NCI-H2107 treated with DMSO at 0.1 percent for 48 hours (cell line): ENCODE data around the gene SAMSN1.

Experiments
- DNase-seq: peaks from one replicate; lab custom pipeline; 2025; ENCODE audit not compliant: unreplicated experiment; lab: John Stamatoyannopoulos, UW

The SAMSN1 gene

DNA sequence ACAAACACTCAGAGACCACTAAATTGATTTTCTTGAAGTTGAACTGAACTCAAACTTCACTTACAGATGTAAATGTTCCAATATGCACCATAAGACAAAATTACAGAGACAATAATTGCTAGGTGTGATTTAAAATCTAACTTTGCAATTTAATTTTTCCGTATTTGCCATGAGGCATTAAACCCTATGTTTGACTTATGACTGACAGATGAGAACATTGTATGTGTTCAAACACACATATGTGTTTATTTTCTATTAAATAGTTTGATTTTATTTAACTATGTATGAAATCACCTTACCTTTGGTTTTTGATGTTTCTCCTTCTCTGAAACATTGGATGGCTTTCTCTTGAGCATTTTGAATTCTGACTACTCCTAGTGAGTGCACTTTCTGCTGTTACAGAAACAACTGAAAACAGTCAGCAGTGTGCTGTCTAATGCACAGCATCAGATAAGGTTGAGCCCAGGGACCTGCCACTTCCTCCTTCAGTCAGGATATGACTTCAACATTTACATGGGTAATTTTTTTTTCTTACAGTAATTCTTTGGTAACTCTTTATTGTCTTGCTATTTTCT, at the start of gene SAMSN1:
Gene SAMSN1 (minus strand): TSS at position 410 of the 575 bp plus-strand sequence. CDS start 54 bp downstream, at position 356.
- no peak for DNase-seq

DNA sequence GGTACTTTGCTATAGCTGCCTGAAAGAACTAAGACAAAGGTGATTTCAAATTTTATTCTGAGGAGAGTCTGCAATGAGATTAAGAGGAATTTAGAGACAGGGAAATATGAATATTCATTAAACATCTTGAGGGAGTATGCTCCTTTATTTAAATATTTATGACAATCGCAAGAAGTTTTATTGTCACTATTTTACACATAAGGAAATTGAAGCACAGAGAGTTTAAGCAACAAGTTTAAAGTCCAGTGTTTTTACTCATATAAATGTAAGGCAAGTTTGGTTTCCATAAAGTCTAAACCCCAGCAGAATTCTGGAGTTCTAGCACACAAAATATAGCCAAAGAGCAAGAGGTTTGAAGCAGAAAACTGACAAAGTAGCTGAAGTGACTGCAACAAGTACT, 49.3 kb upstream of the SAMSN1 start:
- no peak for DNase-seq

DNA sequence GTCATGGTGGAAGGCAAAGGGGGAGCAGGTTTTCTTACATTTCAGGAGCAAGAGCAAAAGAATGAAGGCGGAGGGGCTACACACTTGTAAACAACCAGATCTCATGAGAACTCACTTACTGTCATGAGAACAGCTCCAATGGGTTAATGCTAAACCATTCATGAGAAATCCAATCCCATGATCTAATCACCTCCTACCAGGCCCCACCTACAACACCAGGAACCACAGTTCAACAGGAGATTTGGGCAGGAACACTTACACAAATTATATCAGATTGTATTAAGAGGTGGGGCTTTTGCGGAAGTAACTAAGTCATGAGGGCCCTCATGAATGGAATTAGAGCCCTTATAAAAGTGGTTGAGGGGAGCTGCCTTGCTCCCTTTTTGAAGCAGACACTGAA, 48.9 kb upstream of the SAMSN1 start:
- no peak for DNase-seq

DNA sequence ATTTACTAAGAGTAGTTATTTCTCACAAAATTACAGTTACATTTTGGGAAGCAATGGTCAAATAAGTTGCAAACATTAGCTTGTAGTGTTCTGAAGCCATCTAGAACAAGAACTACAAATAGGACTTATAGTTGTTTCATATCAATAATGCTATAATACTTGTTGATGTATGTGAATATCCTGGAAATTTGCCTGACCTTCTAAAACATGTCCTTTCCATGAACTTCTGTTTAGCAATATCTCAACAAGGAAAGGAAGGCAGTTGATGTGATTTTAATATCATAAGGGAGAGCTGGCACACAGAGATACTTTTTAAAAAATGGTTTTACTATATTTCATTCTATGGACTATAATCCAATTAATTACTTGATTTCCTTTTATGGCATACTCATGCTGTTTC, 47.1 kb upstream of the SAMSN1 start:
- no peak for DNase-seq

DNA sequence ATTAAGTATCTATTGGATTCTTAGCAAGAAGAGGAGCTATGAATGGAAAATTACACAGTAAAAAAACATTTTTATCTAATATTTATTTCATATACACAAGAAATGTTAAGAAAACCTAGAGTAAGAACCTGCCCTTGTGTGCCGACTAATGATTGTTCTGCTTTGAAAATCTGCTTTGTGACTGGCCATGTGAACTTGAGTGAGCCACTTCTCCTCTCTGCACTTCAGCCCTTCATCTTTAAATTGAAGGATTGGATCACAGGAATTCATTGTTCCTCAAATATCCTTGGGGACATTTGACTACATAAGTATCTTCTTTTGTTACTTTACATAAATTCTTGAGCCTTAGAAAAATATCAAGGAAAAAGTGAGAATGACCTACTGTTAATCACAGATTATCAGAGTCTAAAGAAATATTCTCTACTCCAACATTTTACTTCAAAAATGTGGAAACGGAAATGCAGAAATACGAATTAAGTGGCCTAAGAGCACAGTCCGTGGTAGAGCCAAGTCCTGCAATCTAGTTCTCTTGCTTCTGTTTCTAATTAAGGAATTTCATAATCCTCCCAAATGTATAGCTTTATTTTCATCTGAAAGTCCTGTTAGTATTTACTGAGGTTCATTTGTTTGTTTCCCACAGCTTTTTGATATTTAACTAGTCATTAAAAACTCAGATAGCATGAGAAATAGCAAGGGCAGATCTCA, 46.3 kb upstream of the SAMSN1 start:
- DNase-seq, result no peak

DNA sequence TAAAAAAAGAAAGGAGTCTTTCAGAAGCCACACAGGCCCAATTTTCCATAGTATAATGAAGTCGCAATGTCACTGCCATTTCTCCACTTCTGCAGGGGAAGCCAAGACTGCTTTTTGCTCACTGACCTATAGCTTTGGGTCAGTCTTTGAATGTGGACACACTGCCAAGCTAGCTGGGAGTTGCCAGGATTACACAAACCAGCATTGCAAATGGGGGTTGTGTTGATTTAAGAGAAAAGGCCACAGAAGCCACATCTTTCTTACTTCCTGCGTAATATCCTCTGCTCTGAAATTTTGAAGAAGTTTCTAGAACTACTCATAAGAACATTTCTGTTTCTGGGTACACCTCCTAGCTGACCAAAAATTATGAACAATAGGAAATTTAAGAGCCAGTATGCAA, 45.8 kb upstream of the SAMSN1 start:
- no peak for DNase-seq

DNA sequence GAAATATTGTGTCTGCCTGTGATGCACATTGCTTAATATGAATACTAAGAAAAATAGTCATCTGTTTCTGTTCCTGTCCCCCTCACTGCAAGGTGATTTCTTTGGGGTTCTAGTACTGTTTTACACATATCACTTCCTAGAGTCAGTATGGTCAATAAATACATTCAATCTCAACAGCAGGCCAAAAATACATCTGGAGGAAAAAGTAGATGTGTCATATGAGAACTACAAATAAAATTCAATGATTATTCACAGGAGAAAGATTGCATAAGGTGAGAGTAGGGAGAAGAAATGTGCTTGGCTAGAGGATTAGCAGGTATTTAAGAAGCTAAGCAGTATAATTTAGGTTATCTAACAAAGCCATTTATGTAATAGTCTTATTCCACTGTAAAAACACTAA, 45.3 kb upstream of the SAMSN1 start:
- no peak for DNase-seq

DNA sequence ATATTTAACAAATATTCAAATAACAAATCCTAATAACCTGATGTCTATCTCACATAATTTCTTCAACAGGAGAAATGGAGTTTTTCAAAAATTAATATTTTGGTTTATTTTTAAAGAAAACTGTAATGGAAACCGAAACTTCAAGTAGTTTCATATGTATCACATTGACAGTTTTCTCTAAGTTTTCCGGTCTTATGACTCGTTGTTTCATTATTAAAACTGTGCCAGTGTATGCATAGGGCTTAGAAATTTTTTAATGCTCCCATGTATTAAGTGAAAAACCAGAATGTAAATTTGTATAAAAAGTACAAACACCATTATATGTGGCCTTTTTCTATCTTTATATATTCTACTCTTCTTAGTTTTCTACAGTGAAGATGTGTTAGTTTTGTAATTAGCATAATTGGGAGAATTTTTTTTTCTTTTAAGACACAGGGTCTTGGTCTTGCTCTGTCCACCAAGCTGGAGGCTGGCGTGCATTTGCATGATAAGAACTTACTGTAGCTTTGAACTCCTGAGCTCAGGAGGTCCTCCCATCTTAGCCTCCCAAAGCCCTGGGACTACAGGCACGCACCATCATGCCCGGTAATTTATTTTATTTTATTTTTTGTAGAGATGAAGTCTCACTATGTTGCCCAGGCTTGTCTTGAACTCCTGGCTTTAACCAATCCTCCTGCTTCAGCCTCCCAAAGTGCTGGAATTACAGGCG, 43.9 kb upstream of the SAMSN1 start:
- DNase-seq, result no peak

DNA sequence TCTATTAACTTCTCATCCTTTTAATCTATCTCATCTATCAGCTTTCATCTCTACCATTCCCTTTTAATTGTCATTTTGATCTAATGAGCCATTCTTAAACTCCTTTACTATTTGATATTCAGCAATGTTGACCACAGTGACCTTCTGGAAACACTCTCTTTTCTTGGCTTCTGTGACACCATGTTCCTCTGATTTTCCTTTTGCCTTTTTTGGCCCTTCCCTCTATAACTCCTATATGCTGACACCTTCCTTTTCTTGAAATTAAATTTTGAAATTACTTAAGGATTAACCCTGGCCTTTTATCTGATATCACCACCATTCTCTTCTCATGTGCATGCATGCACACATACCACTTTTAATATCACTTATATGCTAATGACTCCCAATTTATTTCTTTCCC, 41.2 kb upstream of the SAMSN1 start:
- DNase-seq, result no peak

DNA sequence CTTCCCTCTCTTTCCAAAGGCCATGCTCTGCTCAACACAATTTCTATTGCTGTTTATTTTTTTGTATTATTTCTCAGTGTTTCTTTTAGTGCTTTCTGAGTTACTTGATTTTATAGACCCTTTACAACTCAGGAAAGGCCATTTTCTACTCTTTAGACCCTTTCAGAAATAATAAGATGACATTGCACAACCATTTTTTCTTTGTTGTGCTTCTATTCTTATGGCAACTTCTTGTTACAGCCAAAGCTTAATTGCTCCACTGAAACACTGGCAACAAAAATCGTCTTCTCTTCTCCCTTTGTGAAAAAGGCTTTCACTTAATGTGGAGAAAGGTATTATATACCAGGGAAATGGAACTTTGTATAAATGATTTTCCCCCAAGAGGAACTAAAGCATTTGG, 39.0 kb upstream of the SAMSN1 start:
- DNase-seq, result no peak

DNA sequence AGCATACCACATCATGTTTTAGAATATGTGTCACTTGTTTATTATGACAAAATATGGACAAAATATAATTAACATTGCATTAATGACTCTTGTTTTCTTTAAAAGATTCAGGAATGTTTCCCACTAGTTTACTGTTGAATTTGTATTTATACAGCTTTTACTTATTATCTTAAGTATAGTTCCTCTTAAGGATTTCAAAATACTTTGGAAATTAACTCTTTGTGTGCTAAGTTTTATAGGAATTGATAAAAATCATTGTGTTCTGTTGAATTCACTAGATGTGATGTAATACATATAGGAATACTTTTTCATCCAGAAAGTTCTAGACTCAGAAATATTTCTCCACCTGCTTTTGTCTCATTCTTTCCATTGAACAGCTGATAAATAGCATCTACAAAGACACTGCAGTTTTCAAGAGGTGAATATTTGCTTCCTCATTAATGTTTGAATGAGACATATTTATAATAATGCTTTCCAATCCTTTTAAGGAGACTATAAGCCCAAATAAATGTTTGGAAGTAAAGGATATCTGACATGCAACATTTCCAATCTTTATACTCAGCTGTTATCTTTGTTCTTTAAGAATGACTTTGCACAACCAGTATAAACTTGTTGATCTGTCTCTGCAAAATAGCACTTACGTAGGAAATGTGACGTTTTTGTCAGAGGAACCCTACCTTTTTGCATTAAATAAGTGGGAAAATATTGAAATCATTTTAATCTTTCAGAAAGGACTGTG, 38.4 kb upstream of the SAMSN1 start:
- no peak for DNase-seq

DNA sequence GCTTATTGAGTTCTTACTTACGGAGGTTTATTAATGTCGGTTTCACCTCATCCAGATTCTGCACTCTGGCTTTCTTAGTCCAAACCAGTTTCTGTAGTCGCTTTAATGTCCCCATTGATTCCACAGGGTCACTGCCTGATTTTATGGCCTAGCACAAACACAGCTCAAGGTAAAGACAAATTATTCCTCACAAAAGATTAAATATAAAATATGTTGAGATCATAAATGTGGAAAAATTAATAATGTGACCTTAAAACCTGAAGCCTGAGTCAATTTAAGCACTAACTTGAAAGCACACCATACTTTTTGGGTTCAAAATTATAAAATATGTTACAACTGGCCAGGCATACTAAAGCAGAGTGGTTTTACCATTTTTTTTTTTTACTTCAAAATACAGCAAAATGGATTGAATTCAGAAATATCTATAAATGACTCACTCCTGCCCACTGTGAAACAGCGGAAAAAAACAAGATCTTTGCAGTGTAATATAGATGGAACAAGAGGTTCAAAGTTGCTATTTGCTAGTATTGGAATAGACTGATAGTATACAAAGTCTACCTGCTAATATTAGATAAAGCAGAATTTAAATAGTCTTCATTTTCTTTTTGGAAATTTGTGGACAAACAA, 37.6 kb upstream of the SAMSN1 start:
- DNase-seq, result no peak

DNA sequence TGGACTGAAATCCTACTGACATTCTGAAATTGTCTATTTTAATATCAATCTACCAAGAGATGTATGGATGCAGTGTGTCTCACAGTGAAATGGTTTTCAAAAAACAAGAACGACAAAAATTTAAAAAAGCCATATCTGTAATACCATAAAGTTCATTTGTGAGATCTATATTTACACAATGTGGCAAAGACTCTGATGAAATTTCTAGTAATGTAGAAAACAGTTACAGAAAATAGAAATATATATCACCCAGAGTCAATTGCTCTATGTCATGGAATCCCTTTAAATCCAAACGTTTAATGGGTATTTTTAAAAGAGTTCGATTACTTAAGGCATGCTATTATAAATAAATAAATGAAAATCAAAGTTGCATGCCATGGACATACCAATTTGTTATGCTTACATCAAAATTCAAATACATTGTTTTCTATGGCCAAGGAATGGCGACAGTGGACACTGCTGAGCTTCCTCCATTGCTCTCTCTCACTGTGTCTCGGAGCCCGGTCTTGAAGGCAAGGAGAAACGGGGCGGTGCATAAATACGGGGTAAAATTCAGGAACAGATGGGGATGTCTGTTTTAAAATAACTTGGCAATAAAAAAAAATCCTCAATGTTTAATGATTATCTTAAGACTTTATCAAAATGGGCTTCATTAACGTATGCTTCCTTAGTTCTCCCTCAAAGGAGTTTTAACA, 37.0 kb upstream of the SAMSN1 start:
- DNase-seq, result no peak

DNA sequence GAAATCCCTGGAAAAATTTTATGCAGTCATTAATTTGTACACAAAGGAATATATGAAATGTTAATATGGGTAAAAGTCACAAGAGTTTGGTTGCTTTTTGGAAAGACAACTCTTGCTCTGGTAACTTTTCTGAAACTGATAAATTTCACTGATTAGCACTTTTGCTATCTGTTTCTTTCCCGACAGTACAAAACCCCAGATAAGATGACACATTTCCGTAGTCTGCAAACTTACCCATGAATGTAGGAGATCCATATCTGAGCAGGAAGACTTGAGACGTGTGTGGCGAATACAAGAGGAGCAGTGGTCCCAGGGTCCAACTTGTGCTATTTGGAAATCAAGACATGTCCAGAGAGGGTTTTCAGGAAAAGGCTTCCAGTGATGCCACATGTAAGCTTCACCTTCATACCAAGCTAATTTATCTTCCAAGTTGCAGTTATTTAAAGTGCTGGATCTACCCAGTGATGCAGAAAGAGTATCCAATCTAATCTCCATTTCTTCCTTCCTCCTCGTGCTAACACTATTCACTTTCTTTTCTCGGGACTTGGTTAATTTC, 35.9 kb upstream of the SAMSN1 start:
- no peak for DNase-seq

DNA sequence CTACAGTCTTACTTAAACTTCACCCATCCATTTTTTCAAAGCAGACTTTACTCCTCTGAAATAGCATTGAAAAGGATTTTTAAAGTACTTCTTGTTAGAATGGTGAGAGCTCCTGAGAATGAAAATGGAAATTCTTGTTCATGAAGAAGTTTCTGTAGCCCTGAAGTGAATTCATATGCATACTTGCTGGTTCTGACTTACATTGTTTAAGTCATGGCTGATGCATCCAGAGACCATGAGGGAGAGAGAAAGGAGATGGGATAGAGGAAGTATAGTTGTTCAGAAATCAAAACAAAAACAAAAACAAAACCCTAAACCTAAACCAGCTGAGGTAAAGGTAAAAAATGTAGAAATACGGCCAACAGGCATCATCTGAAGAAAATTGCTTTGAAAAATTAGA, 27.1 kb upstream of the SAMSN1 start:
- no peak for DNase-seq

DNA sequence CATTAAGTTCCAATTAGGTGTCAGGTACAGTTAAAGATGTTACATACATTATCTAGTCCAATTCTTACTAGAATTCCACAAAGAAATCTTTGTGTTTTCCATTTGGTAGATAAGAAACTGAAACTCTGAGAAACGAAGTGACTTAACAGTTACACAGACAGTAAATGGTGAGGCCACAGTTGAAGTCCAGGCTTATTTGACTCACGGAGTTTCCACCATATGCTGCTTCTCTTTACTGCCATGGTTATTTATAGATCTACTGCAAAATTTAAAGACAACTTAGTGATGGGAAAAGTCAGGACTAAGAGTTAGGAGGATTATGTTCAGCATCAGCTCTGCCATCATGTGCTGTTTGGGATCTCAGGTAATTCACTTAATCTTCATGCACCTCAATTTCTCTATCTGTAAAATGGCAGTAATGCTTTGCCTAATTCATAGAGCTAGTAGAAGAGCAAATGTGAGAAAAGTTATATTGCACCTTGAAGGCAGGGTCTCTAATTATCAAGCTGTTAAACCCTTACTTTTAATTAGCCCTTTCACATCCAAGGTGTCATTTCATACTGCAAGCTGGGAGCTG, 26.2 kb upstream of the SAMSN1 start:
- no peak for DNase-seq

DNA sequence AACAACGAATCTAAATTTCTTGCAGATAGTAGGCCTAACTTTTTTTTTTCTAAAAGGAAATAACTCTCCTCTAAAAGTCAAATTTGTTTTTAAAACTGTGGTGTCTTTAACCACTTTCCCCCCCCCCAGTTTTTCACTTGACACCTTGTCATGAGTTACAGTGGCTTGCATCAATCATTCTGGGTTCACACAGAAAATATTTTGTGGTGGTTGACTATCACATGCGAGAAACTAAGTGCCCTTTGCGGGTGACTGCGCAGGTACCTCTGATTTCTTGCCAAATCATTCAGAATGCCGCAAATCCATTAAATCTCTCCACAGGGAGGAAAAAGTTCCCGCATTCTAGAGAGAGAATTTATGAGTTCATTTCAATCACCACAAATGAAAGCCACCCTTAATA, 23.8 kb upstream of the SAMSN1 start:
- no peak for DNase-seq

DNA sequence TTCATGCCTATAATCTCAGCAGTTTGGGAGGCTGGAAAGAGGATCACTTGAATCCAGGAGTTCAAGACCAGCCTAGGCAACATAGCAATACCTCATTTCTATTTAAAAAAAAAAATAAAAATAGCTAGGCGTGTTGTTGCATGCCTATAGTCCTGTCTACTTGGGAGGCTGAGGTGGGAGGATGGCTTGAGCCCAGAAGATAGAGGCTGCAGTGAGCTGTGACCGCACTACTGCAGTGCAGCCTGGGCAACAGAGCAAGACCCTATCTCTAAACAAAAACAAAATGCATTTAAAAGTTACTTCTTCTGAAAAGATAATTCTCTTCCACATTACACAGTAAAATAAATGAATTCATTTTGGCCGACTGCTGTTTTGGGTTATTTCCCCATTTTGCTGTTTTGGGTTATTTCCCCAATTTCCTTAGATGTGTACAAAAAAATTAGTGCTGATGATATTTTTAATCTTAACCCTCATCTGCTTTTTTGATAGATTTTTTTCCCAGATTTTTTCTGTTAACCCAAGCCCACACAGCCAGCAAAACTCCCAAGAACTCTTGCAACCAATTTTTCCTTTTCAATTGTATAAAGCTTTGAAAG, 23.0 kb upstream of the SAMSN1 start:
- DNase-seq, result no peak
